Central memory CD8-positive, alpha-beta T cell (primary cell): ENCODE measurements around the gene NAGA.
A peak's percentile ranks its signal among the peaks of the same experiment; 100 is the strongest.
"Not testable (repeated sequence)": the region's sequence is repeated elsewhere in the genome, so short reads cannot be mapped to it uniquely, and the experiment has no call there.

Source experiments
- ATAC-seq: fragments of 150-1000 bp; cut with Tn5 transposase; replicated peaks from 2 replicates; pipeline ENCODE4 v1.10.0; 2022; ENCODE audit warnings: mild to moderate bottlenecking, moderate FRiP score, moderate number of reproducible peaks; ENCODE audit not compliant: poor library complexity, severe bottlenecking; ENCODE audit errors: extremely low read depth
- DNase-seq, 2 donors: peaks; one replicate each; pipeline ENCODE4 v3.0.0; 2021; ENCODE audit warnings: low spot score in 2 of 2
- H3K27ac Mint-ChIP-seq: one replicate; pipeline ENCODE4 v1.8.0; 2022; ENCODE audit warnings: low read depth, mild to moderate bottlenecking, moderate library complexity, mixed read lengths
- H3K27me3 Mint-ChIP-seq: one replicate; pipeline ENCODE4 v1.8.0; 2022; ENCODE audit warnings: mixed read lengths
- H3K36me3 Mint-ChIP-seq: one replicate; pipeline ENCODE4 v1.8.0; 2022; ENCODE audit warnings: mild to moderate bottlenecking, moderate library complexity, mixed read lengths; ENCODE audit not compliant: insufficient read depth
- H3K4me1 Mint-ChIP-seq: one replicate; pipeline ENCODE4 v1.8.0; 2022; ENCODE audit warnings: mixed read lengths
- H3K4me3 Mint-ChIP-seq: one replicate; pipeline ENCODE4 v1.8.0; 2022; ENCODE audit warnings: mild to moderate bottlenecking, moderate library complexity, mixed read lengths
- H3K9me3 Mint-ChIP-seq: one replicate; pipeline ENCODE4 v1.8.0; 2022; ENCODE audit warnings: mixed read lengths

Gene NAGA

DNA sequence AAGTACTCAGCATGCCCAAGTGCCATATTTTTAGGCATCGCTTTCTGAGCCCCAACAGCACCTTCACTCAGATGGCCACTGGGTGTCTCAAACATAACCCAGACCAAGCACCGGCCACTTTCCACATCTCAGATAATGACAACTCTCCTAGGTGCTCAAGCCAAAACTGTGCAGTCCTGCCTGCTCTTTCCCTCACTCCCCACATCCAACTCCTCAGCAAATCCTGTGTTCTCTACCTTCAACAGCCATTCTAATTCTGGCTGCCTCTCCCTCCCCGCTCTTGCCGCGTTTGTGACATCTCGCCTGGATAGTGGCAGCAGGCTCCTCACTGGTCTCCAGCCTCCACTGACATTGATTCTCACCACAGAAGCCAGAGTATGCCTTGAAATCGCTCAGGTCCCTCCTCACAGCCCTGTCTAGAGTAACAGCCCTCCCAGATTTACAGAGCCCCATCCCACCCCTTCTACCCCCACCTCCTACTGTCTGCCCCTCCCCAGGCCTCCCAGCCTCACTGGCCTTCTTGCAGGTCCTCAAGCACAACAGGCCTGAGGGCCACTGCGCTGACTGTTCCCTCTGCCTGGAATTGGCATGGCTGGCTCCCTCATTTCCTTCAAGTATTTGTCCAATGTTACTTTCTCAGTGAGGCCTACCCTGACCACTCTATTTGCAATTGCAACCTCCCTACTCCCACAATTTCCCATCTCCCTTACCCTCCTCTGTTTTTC lies 2.2 kb upstream of the NAGA start:
- H3K36me3 Mint-ChIP-seq = peaks cover 4% of the 10 kb centered on the region
- H3K9me3 Mint-ChIP-seq = no peaks in the 10 kb centered on the region
- H3K27ac Mint-ChIP-seq = no peak overlapping the region
- no peaks in the 10 kb centered on the region for H3K27me3 Mint-ChIP-seq
- peak overlapping the region; percentile 26 for H3K4me3 Mint-ChIP-seq
- no peak for ATAC-seq
- peaks cover 34% of the 10 kb centered on the region for H3K4me1 Mint-ChIP-seq
- DNase-seq = no peak

DNA sequence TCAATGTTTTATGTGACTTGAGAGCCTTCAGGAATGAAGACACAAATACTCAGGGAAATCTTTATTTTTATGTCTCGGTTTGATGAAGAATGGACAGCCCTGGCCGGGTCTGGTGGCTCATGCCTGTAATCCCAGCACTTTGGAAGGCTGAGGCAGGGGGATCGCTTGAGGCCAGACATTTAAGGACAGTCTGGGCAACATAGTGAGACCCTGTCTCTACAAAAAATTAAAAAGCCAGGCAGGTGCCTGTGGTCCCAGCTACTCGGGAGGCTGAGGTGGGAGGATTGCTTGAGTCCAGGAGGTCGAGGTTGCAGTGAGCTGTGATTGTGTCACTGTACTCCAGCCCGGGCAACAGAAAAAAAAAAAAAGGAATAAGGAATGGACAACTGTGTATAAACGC lies 896 bp upstream of the NAGA start:
- peaks cover 39% of the 10 kb centered on the region for H3K4me1 Mint-ChIP-seq
- H3K27me3 Mint-ChIP-seq, H3K9me3 Mint-ChIP-seq, H3K36me3 Mint-ChIP-seq, DNase-seq, ATAC-seq: not testable (repeated sequence)
- H3K27ac Mint-ChIP-seq = peak overlapping the region; percentile 87
- H3K4me3 Mint-ChIP-seq = peak overlapping the region; percentile 94

DNA sequence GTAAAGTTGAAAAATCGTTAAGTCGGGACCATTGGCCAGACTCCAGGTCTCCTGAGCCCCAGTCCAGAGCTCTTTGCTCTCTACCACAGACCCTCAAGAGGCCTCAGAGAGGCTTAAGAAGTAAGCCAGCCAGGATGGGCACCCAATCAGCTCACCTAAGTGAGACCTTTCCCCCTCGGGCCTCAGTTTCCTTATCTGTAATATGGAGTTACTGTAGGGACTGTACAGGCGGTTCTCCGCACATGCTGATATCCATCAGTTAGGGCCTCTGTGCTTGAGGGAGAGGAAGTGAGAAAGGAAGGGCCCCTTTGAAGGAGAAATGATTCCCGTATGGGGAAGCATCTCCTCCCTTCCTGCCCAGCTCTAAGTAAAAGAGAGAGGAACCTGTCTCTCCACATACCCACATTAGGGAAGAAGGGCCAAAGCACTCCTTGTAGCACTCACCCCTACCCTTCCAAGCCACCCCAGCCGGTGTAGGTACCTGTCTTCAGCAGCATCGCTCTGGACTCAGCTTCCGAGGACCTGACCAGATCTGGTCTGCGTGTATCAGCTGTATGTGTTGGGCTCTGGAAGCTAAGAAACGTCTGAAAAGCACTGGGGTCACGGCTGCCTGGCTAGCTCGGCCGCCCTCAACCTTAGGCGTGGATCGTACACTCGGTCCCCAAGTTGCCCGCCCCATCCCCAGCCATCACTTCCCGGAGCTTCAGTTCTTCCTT lies 653 bp downstream of the NAGA start:
- ATAC-seq (peak; percentile 8), DNase-seq (no peak)
- Mint-ChIP-seq H3K27me3 (no peaks in the 10 kb centered on the region), H3K36me3 (peaks cover 9% of the 10 kb centered on the region), H3K4me3 (peak overlapping the region; percentile 94), H3K27ac (peak overlapping the region; percentile 87), H3K9me3 (no peaks in the 10 kb centered on the region), H3K4me1 (peaks cover 40% of the 10 kb centered on the region)

DNA sequence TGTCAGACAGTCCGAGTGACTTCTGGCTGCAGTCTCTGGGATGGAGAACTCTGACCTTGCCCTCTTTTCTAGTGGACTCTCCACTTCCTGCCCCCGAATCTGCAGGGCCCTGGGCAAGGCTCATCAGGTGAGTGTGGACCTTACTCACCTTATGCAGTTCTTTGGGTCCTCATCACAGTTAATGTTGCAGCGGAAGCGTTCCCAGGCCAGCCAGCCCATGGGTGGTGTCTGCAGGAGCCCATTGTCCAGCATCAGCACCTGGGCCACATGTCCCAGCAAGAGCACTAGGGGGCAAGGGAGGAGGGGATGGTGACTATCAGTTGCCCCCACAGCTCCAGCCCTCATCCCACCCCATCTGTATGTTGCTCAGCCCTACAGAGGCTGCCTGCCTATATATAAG lies 2.3 kb downstream of the NAGA start:
- ATAC-seq (no peak), DNase-seq (no peak)
- H3K4me3 Mint-ChIP-seq = no peak overlapping the region
- peaks cover 39% of the 10 kb centered on the region for H3K4me1 Mint-ChIP-seq
- no peak overlapping the region for H3K27ac Mint-ChIP-seq
- no peaks in the 10 kb centered on the region for H3K27me3 Mint-ChIP-seq
- H3K36me3 Mint-ChIP-seq = peaks cover 10% of the 10 kb centered on the region
- H3K9me3 Mint-ChIP-seq = no peaks in the 10 kb centered on the region

DNA sequence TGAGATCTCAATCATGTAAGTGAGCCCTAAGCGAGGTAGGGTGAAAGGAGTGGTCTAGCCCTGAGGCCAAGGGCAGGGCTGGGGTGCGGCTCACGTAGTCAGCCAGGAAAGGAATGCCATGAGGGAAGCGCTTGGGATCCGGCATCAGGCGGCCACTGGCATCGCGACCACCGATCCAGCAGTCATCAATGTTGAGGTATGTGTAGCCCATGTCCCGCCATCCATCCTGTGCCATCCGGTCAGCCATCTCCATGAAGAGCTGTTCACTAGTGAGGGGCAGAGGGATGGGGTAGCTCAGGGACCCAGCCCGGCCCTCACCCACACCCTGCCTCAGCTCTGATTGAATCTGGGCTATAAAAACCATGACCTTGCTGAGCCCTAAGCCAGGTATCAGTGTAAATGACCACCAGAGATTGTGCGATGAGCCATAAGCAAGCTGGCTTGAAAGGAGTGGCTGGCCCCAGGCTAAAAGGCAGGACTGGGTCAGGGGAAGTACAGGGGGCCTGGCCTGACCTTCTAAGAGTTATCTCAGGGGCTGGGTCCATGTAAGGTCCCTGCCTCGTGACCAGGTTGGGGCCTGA lies 2.9 kb downstream of the NAGA start:
- DNase-seq (no peak), ATAC-seq (no peak)
- H3K4me3 Mint-ChIP-seq = no peak overlapping the region
- H3K36me3 Mint-ChIP-seq = peaks cover 10% of the 10 kb centered on the region
- no peaks in the 10 kb centered on the region for H3K9me3 Mint-ChIP-seq
- no peaks in the 10 kb centered on the region for H3K27me3 Mint-ChIP-seq
- H3K4me1 Mint-ChIP-seq = peaks cover 39% of the 10 kb centered on the region
- H3K27ac Mint-ChIP-seq = no peak overlapping the region

DNA sequence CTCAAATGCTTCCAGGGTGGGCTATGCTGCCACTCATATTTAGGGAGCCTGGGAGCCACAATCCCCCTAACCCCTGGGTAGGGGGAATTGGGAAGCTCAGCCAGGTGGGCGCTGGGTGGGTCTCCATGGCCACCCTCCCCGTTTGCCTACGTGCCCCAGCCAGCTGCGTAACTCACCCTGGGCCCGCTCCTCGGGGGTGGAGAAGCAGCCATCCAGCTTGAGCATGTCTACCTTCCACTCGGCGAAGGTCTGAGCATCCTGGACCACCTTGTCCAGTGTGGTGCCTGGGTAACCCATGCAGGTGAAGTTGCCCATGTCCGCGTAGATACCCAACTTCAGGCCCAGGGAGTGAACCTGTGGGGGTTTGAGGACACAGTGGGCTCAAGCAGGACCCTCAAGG lies 3.7 kb downstream of the NAGA start:
- Mint-ChIP-seq H3K9me3 (no peaks in the 10 kb centered on the region), H3K27me3 (no peaks in the 10 kb centered on the region), H3K4me1 (peaks cover 39% of the 10 kb centered on the region), H3K4me3 (no peak overlapping the region), H3K27ac (no peak overlapping the region), H3K36me3 (peaks cover 16% of the 10 kb centered on the region)
- ATAC-seq (no peak), DNase-seq (no peak)

DNA sequence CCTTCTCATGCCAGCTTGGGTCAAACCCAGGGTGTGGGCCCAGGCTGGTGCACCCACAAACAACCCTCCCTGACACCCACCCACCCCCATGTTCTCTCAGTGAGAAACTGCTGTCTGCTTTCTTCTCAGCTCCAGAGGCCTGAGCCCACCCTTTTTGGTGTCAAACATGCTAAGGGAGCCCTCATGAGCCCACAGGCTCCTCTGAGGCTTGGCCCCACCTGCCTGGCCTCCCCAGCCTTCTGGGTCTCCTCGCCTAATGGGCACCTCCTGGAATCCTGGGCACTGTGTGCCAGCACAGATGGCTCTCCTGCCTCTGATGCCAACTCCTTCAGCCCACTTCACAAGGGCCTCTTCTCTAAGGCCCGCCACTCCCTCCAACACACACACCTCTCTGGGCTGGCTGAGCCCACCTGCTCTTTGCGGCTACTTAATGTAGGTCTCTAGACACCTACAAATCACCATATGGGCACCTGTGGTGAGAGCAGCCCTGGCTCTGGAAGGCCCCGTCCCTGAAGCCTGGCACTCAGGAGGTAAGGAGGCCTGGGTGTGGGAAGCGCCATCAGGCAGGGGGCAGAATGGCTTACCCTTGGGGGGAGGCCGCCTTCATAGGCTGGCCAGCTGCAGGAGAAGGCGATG lies 4.4 kb downstream of the NAGA start:
- H3K27me3 Mint-ChIP-seq = no peaks in the 10 kb centered on the region
- DNase-seq (no peak), ATAC-seq (no peak)
- H3K36me3 Mint-ChIP-seq = peaks cover 16% of the 10 kb centered on the region
- peak overlapping the region; percentile 75 for H3K27ac Mint-ChIP-seq
- H3K9me3 Mint-ChIP-seq = no peaks in the 10 kb centered on the region
- no peak overlapping the region for H3K4me3 Mint-ChIP-seq
- peaks cover 35% of the 10 kb centered on the region for H3K4me1 Mint-ChIP-seq

DNA sequence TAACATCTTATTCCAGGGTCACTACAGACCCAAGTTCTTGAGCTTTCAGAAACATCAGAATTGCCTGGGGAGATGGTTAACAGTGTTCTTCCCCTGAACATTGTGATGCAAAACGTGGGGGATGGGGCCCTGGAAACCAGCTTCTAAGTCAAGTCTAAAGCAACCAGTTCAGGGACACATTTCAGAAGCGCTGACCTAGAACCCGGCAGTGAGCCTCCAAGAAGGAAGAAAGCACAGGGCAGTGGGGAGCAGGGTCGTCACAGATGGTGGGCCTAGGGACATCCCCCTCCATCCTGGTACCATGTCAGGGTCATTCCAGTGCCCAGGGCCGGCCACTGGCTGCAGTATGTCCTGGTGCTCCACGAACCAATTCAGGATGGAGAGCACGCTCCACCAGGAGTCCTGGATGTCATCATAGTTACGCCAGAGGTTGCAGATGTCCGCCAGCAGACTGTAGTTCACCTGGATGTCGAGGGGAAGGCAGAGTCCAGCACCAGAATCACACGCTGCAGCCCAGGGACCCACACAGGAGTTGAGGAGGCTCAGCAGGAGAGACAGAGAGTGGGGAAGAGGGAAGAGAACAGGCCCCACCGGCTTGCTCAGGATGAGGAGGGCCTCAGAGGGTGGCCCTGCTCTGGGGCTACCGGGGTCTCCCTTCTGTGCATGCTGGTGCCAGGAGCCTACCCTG lies 5.0 kb downstream of the NAGA start:
- H3K4me3 Mint-ChIP-seq = no peak overlapping the region
- no peaks in the 10 kb centered on the region for H3K27me3 Mint-ChIP-seq
- DNase-seq (no peak), ATAC-seq (no peak)
- H3K27ac Mint-ChIP-seq = peak overlapping the region; percentile 75
- H3K4me1 Mint-ChIP-seq = peaks cover 28% of the 10 kb centered on the region
- H3K36me3 Mint-ChIP-seq = peaks cover 16% of the 10 kb centered on the region
- no peaks in the 10 kb centered on the region for H3K9me3 Mint-ChIP-seq

DNA sequence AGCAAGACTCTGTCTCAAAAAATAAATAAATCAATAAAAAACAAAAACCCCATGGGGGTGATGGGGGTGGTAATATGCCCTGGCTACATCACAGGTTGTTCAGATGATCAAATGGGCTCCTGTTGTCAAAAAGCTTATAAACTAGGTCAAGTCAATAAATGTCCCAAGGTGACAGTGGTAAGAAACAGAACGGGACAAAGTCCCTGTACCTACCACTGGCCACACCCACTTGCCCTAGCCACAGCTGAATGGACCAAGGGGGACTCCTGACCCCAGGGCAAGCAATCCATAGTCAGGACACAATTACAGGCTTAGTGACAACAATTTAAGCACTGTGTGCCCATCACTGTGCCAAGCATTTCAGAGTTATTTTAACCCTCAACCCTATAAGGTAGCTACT lies 6.0 kb downstream of the NAGA start:
- Mint-ChIP-seq H3K9me3 (no peaks in the 10 kb centered on the region), H3K27me3 (no peaks in the 10 kb centered on the region), H3K27ac (no peak overlapping the region), H3K4me1 (peaks cover 18% of the 10 kb centered on the region), H3K36me3 (peaks cover 17% of the 10 kb centered on the region), H3K4me3 (no peak overlapping the region)
- no peak for DNase-seq
- ATAC-seq = no peak

DNA sequence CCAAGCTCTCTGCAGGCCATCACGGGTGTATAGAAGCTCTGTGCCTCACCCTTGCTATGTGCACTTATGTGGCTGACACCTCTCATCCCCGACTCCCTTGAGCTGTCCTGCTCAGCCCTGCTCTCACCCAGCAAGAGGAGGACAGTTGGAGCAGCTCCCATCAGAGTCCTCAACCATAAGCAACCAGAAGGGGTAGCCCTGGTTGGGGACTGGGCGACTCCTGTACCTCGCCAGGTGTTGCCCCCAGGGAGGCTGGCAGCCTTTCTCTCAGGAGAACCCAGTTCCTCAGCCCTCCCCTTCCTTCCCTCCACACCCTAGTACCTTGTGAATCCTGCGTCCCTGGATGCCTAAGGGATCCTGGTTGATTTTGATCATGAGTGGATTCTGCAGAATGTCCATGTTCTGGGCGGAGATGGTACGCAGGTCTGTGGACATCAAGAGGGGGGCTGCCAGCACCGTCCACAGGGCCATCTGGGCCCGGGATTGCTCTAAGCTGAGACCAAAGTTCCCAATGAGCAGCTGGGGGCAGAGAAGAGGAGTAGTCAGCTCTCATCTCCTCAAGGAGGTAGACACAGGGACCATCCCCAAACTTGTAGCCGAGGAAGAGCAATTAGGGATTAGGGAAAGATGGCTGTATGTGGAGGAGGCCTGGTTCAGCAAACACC lies 8.0 kb downstream of the NAGA start:
- Mint-ChIP-seq H3K4me3 (no peak overlapping the region), H3K27ac (no peak overlapping the region), H3K27me3 (no peaks in the 10 kb centered on the region), H3K36me3 (peaks cover 19% of the 10 kb centered on the region), H3K4me1 (peaks cover 11% of the 10 kb centered on the region), H3K9me3 (peaks cover 6% of the 10 kb centered on the region)
- DNase-seq (no peak), ATAC-seq (no peak)

DNA sequence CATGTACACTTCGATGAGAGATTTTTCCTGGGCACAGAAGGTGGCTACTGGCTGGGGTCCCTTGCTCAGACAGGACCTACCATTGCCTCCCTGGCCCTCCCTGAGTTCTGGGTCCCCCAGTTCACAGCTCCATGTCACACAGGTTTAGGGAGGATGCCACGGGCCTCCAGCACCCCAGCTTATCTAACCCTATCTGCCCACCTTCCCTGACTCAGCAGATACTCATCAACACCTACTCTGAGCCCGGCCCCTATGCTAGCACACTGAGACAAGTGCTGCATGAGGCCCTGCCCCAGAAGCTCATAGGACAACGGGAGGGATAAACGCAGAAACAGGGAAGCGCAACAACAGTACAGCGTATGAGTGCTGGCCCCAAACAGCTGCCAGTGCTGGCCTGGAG lies 9.6 kb downstream of the NAGA start:
- no peak for DNase-seq
- ATAC-seq = no peak
- H3K27me3 Mint-ChIP-seq = no peaks in the 10 kb centered on the region
- H3K4me1 Mint-ChIP-seq = peaks cover 6% of the 10 kb centered on the region
- peaks cover 17% of the 10 kb centered on the region for H3K9me3 Mint-ChIP-seq
- H3K36me3 Mint-ChIP-seq = peaks cover 17% of the 10 kb centered on the region
- H3K4me3 Mint-ChIP-seq = no peak overlapping the region
- no peak overlapping the region for H3K27ac Mint-ChIP-seq

DNA sequence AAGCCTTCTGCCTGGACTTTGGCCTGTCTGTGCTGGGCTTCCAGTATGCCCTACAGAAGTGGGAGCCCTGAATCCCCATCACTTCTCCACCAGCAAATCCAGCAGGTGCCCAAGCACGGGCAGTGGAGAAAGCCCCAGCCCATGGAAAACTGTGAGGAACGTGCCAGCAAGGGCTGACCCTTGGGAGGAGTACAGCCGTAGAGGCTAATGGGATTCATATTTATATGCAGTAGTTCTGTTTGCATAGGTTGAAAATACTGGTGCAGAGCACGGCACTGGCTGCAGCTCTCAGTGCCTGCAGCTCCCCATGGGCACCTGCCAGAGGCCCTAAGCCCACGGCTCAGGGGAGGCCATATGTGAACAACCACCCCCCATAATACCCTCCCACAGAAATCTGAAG lies 10.1 kb downstream of the NAGA start:
- H3K27ac Mint-ChIP-seq = no peak overlapping the region

More for the DNA sequence above, 10.1 kb downstream of the NAGA start:
- Mint-ChIP-seq H3K27me3 (no peaks in the 10 kb centered on the region), H3K36me3 (peaks cover 17% of the 10 kb centered on the region), H3K9me3 (peaks cover 21% of the 10 kb centered on the region), H3K4me3 (no peak overlapping the region), H3K4me1 (peaks cover 6% of the 10 kb centered on the region)
- ATAC-seq (no peak), DNase-seq (no peak)
